Loucy (cell line): ENCODE measurements around the gene IFT81.

Source experiments
- EZH2phosphoT487 ChIP-seq: fragments of 200-600 bp; IDR thresholded peaks from 2 replicates; pipeline ENCODE4 v1.6.1; 2018; ENCODE audit warnings: antibody characterized with exemption, mild to moderate bottlenecking, moderate library complexity, borderline replicate concordance
- TF ChIP-seq, protein P1 (sequence below): fragments of 200-600 bp; sonication (generic); conservative IDR thresholded peaks from 2 replicates; pipeline ENCODE4 v1.5.1; 2014; ENCODE audit warnings: mild to moderate bottlenecking, antibody characterized with exemption, low read length

DNA sequence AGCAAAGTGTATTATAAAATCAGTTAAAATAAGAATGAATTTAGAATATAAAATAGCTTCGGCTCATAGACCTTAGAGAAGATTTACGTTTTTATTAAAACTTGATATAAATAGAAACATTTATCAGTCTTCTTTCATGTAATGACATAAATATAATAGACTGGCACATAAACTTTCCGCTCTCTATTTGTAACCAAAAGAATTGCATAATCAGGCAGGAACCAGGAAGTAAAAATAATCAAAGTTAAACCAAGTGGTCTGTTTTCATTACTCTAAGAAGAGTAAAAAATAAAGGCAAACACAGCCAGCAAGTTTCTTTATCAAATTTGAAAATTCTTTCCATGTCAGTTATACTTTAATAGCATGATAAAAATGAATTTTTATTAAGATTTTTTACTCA is 110.6 kb downstream of the IFT81 start:
- TF ChIP-seq, protein P1, sequence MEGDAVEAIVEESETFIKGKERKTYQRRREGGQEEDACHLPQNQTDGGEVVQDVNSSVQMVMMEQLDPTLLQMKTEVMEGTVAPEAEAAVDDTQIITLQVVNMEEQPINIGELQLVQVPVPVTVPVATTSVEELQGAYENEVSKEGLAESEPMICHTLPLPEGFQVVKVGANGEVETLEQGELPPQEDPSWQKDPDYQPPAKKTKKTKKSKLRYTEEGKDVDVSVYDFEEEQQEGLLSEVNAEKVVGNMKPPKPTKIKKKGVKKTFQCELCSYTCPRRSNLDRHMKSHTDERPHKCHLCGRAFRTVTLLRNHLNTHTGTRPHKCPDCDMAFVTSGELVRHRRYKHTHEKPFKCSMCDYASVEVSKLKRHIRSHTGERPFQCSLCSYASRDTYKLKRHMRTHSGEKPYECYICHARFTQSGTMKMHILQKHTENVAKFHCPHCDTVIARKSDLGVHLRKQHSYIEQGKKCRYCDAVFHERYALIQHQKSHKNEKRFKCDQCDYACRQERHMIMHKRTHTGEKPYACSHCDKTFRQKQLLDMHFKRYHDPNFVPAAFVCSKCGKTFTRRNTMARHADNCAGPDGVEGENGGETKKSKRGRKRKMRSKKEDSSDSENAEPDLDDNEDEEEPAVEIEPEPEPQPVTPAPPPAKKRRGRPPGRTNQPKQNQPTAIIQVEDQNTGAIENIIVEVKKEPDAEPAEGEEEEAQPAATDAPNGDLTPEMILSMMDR = no peak
- TF ChIP-seq EZH2phosphoT487 = no peak
